ENCODE measurements around the gene CXCR5.

CXCR5 gene

GRCh38 chr11:118877487-118878162 is 6.1 kb upstream of the CXCR5 start:
- no peak for DNase-seq

GRCh38 chr11:118878163-118878563 is 5.5 kb upstream of the CXCR5 start:
- DNase-seq = no peak

GRCh38 chr11:118881228-118881627 is 2.5 kb upstream of the CXCR5 start:
- DNase-seq = no peak

- DNase-seq = no peak
These were observed 1.2 kb upstream of the CXCR5 start for GRCh38 chr11:118882491-118882890.

GRCh38 chr11:118883004-118883367 is 706 bp upstream of the CXCR5 start:
- no peak for DNase-seq

- DNase-seq = no peak
These were observed 1.2 kb downstream of the CXCR5 start for GRCh38 chr11:118884875-118885274.

- DNase-seq = no peak
These were observed 1.6 kb downstream of the CXCR5 start for GRCh38 chr11:118885319-118885718.

GRCh38 chr11:118885831-118886565 is 2.3 kb downstream of the CXCR5 start:
- DNase-seq = no peak

- no peak for DNase-seq
These were observed 3.0 kb downstream of the CXCR5 start for GRCh38 chr11:118886681-118887111.

GRCh38 chr11:118887206-118887605 is 3.5 kb downstream of the CXCR5 start:
- DNase-seq = no peak

- DNase-seq = no peak
These were observed 4.7 kb downstream of the CXCR5 start for GRCh38 chr11:118888398-118888797.

- no peak for DNase-seq
These were observed 6.1 kb downstream of the CXCR5 start for GRCh38 chr11:118889797-118890196.

- no peak for DNase-seq
These were observed 8.8 kb downstream of the CXCR5 start for GRCh38 chr11:118892514-118892913.

- no peak for DNase-seq
These were observed 9.3 kb downstream of the CXCR5 start for GRCh38 chr11:118892964-118893363.

- DNase-seq = no peak
These were observed 10.0 kb downstream of the CXCR5 start for GRCh38 chr11:118893662-118894061.

- DNase-seq = no peak
These were observed 10.5 kb downstream of the CXCR5 start for GRCh38 chr11:118894192-118894591.

- DNase-seq = no peak
These were observed 11.7 kb downstream of the CXCR5 start for GRCh38 chr11:118895093-118896039.

GRCh38 chr11:118896472-118896913 is 12.8 kb downstream of the CXCR5 start:
- DNase-seq = no peak

- DNase-seq = no peak
These were observed 13.4 kb downstream of the CXCR5 start for GRCh38 chr11:118896921-118897591.

- DNase-seq = no peak
These were observed 14.1 kb downstream of the CXCR5 start for GRCh38 chr11:118897721-118898310.

GRCh38 chr11:118898400-118899295 is 15.0 kb downstream of the CXCR5 start:
- no peak for DNase-seq

Data from NCI-H748 treated with DMSO at 0.1 percent for 48 hours (cell line).